Tibial nerve (tissue), 4 donors: Measurements from ENCODE around the gene VPS26A. TPM values are rescaled to one million over a fixed set of nuclear protein-coding genes. Genes with fewer than 3 reads are reported as not detected.

Experiments used
- DNase-seq, 2 donors: peaks; one replicate each; pipeline ENCODE4 v3.0.0-alpha.2; 2019; ENCODE audit warnings: low spot score in 2 of 2
- H3K27ac ChIP-seq, 4 donors: fragments of 200-600 bp; sonication (generic) in 3 of 4; one replicate each; pipeline ENCODE4 v1.5.1; 2017 to 2019; ENCODE audit warnings: mild to moderate bottlenecking in 1 of 4
- H3K27me3 ChIP-seq, 2 donors: fragments of 200-600 bp; sonication (generic) in 1 of 2; one replicate each; pipeline versions ENCODE4 v1.5.1 to v1.6.0; 2017 to 2019
- H3K36me3 ChIP-seq, 3 donors: fragments of 200-600 bp; sonication (generic); one replicate each; pipeline ENCODE4 v1.5.1; 2018 to 2019
- H3K4me1 ChIP-seq, 4 donors: fragments of 200-600 bp; sonication (generic) in 3 of 4; one replicate each; pipeline ENCODE4 v1.5.1; 2017 to 2019
- H3K4me3 ChIP-seq, 4 donors: fragments of 200-600 bp; sonication (generic) in 3 of 4; one replicate each; pipeline ENCODE4 v1.5.1; 2017 to 2019; ENCODE audit warnings: mild to moderate bottlenecking in 1 of 4, moderate library complexity in 1 of 4
- H3K9me3 ChIP-seq, 4 donors: fragments of 200-600 bp; sonication (generic) in 3 of 4; one replicate each; pipeline ENCODE4 v1.5.1; 2017 to 2019
- CTCF ChIP-seq, 5 experiments: fragments of 200-600 bp in 3 of 5; fragments of 450-650 bp in 2 of 5; sonication (generic) in 3 of 5; IDR thresholded peaks; one replicate each; pipeline ENCODE4 v1.5.1; 2016 to 2019; ENCODE audit warnings: antibody characterized with exemption in 5 of 5, mild to moderate bottlenecking in 3 of 5, moderate library complexity in 2 of 5
- EP300 ChIP-seq, 2 donors: sonication (generic); formaldehyde crosslinking; IDR thresholded peaks; one replicate each; pipeline ENCODE4 v1.6.1; 2017; ENCODE audit warnings: antibody characterized with exemption in 2 of 2, mild to moderate bottlenecking in 1 of 2
- POLR2A ChIP-seq, 2 donors: fragments of 450-650 bp; IDR thresholded peaks; one replicate each; pipeline ENCODE4 v1.6.1; 2017; ENCODE audit warnings: antibody characterized with exemption in 2 of 2, mild to moderate bottlenecking in 2 of 2, moderate library complexity in 2 of 2
- WGBS, 2 donors: methylation state at CpG; one replicate each; pipeline ENCODE4 v1.1.5; 2018; 5-methylcytosine and 5-hydroxymethylcytosine counted together
- total RNA-seq, 4 donors: library from RNA; depleted of rRNA; stranded (reverse); fragments of >200 nt; gene quantifications; one replicate each; pipeline ENCODE4 v1.1.0, GENCODE V29; 2016

VPS26A gene
- total RNA-seq, 4 donors from 2014 or later, result 36.8 to 51.1 (median 39.0) TPM

GRCh38 chr10:69086001-69086509 lies 37.9 kb upstream of the VPS26A start:
- TF ChIP-seq EP300 (IDR thresholded peaks at IDR 0.05) (peak; percentile 18 to 74), CTCF (IDR thresholded peaks at IDR 0.05) (no peak)
- H3K9me3 ChIP-seq, result no peaks in the 10 kb centered on the region
- DNase-seq, result no peak
- H3K27ac ChIP-seq, result peak overlapping the region; percentile 77 to 90 (median 86)
- H3K27me3 ChIP-seq, result no peaks in the 10 kb centered on the region
- 28 to 29% methylated on average over 9 of the region's 9 CpGs for WGBS, 2 donors
- H3K4me1 ChIP-seq, result peaks cover 0 to 12% (median 2%) of the 10 kb centered on the region in 4 donors
- H3K36me3 ChIP-seq, result no peaks in the 10 kb centered on the region
- peak overlapping the region in 1 of 4 donors; percentile 21 for H3K4me3 ChIP-seq

- H3K27ac ChIP-seq, result peak within 1 kb of the TSS; percentile 77 to 90 (median 87)
- peak in 1 of 5 experiments; percentile 8 for TF ChIP-seq CTCF (IDR thresholded peaks at IDR 0.05)
- peak; percentile 64 to 75 for TF ChIP-seq POLR2A (IDR thresholded peaks at IDR 0.05)
- peak; percentile 77 to 96 for TF ChIP-seq EP300 (IDR thresholded peaks at IDR 0.05)
- no peaks in the 10 kb centered on the region for H3K9me3 ChIP-seq
- DNase-seq, result peak; percentile 54 to 91
- H3K27me3 ChIP-seq, result no peaks in the 10 kb centered on the region
- 40 to 48% methylated on average over 10 of the region's 10 CpGs for WGBS, 2 donors
- peaks cover 0 to 13% (median 2%) of the 10 kb centered on the region in 4 donors for H3K4me1 ChIP-seq
- no peaks in the 10 kb centered on the region for H3K36me3 ChIP-seq
- H3K4me3 ChIP-seq, result peak within 1 kb of the TSS; percentile 24 to 50 (median 38)
Measured at GRCh38 chr10:69087590-69088470, 36.1 kb upstream of the VPS26A start, which contains the start of gene SRGN. Gene SRGN, plus strand, starts transcription at chr10:69088103. Its CDS starts 55 bp downstream, at chr10:69088158.

- Histone ChIP-seq H3K27me3 (no peaks in the 10 kb centered on the region), H3K4me3 (peak overlapping the region; percentile 24 to 50 (median 38)), H3K9me3 (no peaks in the 10 kb centered on the region), H3K4me1 (peaks cover 0 to 17% (median 5%) of the 10 kb centered on the region in 4 donors), H3K27ac (peak overlapping the region; percentile 77 to 90 (median 87)), H3K36me3 (no peaks in the 10 kb centered on the region)
- no peak for TF ChIP-seq CTCF (IDR thresholded peaks at IDR 0.05)
- no peak for TF ChIP-seq EP300 (IDR thresholded peaks at IDR 0.05)
- no peak for TF ChIP-seq POLR2A (IDR thresholded peaks at IDR 0.05)
- 57 to 68% methylated on average over 3 of the region's 3 CpGs for WGBS, 2 donors
- DNase-seq, result no peak
Measured at GRCh38 chr10:69088471-69088769, 35.6 kb upstream of the VPS26A start.

GRCh38 chr10:69088801-69089501 lies 35.0 kb upstream of the VPS26A start:
- H3K27ac ChIP-seq, result peak overlapping the region; percentile 77 to 90 (median 87)
- DNase-seq, result no peak
- peak overlapping the region; percentile 24 to 50 (median 38) for H3K4me3 ChIP-seq
- peaks cover 0 to 17% (median 5%) of the 10 kb centered on the region in 4 donors for H3K4me1 ChIP-seq
- H3K36me3 ChIP-seq, result no peaks in the 10 kb centered on the region
- no peaks in the 10 kb centered on the region for H3K9me3 ChIP-seq
- WGBS, 2 donors, result 74 to 81% methylated on average over 10 of the region's 10 CpGs
- TF ChIP-seq EP300 (IDR thresholded peaks at IDR 0.05) (peak; percentile 32 to 55), POLR2A (IDR thresholded peaks at IDR 0.05) (peak; percentile 22 to 27), CTCF (IDR thresholded peaks at IDR 0.05) (no peak)
- no peaks in the 10 kb centered on the region for H3K27me3 ChIP-seq
